ENCODE measurements around the gene CERS5.

CERS5 gene

DNA sequence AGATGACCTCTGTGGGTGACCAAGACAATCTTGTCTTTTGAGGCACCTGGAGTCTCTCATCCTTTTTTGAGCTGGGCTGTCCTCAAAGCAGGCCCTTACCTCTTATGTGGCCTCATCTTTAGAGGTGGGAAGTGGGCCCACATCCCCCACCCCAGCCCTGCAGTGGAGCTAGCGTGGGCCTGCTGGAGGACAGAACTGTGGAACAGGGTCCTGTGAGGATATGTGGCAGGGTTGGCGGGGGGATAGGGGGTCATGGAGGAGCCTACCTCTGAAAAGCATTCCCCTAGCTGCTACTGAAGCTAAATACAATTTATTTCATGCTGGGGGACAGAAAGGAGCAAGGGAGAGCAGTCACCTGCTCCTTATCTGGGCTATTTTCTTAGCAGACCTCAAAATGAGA is 63.8 kb downstream of the CERS5 start:
- ChIA-PET POLR2A (interaction anchor here (2.4 kb wide), 1 partner anchor 9 kb away, joined by 11 read pairs; the partner anchor contains the start of gene COX14), CTCF (interaction anchor here (0.6 to 8.9 kb wide), 10 partner anchors 7 to 136 kb away, joined by 3 to 109 read pairs (median 6); partner anchors contain the start of genes CERS5, COX14 and SMARCD1)
- TF ChIP-seq, protein P1, sequence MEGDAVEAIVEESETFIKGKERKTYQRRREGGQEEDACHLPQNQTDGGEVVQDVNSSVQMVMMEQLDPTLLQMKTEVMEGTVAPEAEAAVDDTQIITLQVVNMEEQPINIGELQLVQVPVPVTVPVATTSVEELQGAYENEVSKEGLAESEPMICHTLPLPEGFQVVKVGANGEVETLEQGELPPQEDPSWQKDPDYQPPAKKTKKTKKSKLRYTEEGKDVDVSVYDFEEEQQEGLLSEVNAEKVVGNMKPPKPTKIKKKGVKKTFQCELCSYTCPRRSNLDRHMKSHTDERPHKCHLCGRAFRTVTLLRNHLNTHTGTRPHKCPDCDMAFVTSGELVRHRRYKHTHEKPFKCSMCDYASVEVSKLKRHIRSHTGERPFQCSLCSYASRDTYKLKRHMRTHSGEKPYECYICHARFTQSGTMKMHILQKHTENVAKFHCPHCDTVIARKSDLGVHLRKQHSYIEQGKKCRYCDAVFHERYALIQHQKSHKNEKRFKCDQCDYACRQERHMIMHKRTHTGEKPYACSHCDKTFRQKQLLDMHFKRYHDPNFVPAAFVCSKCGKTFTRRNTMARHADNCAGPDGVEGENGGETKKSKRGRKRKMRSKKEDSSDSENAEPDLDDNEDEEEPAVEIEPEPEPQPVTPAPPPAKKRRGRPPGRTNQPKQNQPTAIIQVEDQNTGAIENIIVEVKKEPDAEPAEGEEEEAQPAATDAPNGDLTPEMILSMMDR (IDR thresholded peaks at IDR 0.05; ENCODE audit: control extremely low read depth, extremely low read depth, low read depth, missing control alignments) = no peak
- DNase-seq (ENCODE audit: extremely low spot score) = no peak

DNA sequence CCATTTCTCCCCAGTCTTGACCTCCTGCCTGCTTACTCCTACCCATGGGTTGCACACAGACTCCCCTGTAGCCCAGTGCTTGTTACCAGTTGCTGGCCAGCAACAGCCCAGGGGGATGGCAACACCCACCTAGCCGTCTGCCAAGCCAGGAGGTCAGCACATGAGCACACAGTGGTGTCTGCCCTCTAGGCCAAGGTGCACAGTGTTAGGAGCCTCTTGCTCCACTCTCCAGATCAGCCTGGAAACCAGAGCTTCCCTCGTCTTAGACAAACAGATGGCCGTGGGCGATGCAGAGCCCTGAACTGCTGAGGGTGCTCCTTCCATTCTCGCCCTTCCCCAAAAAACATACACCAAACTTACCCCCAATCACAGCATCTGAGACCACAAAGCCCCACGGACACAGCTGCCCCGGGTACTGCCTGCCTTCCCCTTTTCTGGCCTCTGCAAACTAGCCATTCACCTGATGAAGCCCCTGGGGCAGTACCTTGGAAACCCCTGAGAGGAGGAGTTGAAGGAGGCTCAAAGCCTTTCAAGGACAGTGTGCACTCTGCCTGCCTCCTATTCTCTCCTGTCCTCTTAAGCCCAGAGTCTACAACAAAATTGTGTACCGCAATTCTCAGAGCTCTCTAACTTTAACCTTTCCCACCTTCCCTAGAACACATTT is 64.4 kb downstream of the CERS5 start:
- CTCF ChIA-PET = interaction anchor here (0.9 to 8.9 kb wide), 10 partner anchors 8 to 136 kb away, joined by 3 to 109 read pairs (median 6); partner anchors contain the start of genes CERS5, COX14 and SMARCD1
- no peak for DNase-seq (ENCODE audit: extremely low spot score)
- POLR2A ChIA-PET = interaction anchor here (2.4 kb wide), 1 partner anchor 10 kb away, joined by 11 read pairs; the partner anchor contains the start of gene COX14
- TF ChIP-seq, protein P1 (IDR thresholded peaks at IDR 0.05; ENCODE audit: control extremely low read depth, extremely low read depth, low read depth, missing control alignments) = no peak

DNA sequence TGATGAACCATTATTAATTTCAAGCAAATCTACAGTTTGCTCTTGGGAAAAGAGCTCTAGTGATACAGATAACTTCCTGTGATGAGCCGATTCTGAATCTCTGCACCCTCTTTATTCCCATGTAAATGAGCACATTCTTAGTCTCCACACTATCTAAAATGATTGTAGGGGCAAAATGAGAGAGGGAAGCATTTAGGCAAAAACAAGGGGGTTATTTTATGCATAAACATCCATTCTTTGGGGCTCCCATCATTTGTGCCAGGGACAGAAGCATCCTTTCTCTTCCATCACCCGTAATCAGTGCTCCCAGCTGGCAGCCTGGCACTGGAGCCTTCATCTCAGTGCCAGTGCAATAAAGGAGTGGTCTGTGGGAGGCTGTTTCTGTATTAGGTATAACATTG is 65.0 kb downstream of the CERS5 start:
- ChIA-PET POLR2A (interaction anchor here (2.4 kb wide), 1 partner anchor 10 kb away, joined by 11 read pairs; the partner anchor contains the start of gene COX14), CTCF (interaction anchor here (2.1 to 8.9 kb wide), 5 partner anchors 8 to 135 kb away, joined by 4 to 109 read pairs (median 7); partner anchors contain the start of genes CERS5, COX14 and SMARCD1)
- DNase-seq (ENCODE audit: extremely low spot score) = no peak
- TF ChIP-seq, protein P1 (IDR thresholded peaks at IDR 0.05; ENCODE audit: control extremely low read depth, extremely low read depth, low read depth, missing control alignments) = no peak

DNA sequence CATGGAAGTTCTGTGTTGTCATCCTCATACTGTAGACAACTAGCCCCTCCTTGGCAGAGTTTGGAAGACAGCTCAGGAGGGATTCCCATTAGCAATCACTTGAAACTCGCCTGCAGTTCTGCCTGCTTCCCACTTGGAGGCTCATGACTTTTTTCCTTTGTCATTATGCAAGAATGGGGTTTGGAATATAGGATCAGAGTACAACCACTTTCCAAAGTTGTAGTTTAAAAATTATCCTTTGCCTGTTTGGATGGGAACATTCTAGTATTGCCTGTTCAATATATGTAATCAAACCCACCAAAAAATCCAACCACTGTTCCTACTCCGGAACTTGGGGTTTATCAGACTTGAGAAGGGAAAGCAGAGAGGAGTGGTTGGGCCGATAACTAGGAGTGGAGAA is 65.5 kb downstream of the CERS5 start:
- TF ChIP-seq, protein P1 (IDR thresholded peaks at IDR 0.05; ENCODE audit: control extremely low read depth, extremely low read depth, low read depth, missing control alignments) = no peak
- no peak for DNase-seq (ENCODE audit: extremely low spot score)
- ChIA-PET POLR2A (no interaction called here), CTCF (interaction anchor here (2.8 to 8.9 kb wide), 3 partner anchors 9 to 16 kb away, joined by 7 to 109 read pairs (median 34); partner anchors contain the start of genes COX14 and SMARCD1)

DNA sequence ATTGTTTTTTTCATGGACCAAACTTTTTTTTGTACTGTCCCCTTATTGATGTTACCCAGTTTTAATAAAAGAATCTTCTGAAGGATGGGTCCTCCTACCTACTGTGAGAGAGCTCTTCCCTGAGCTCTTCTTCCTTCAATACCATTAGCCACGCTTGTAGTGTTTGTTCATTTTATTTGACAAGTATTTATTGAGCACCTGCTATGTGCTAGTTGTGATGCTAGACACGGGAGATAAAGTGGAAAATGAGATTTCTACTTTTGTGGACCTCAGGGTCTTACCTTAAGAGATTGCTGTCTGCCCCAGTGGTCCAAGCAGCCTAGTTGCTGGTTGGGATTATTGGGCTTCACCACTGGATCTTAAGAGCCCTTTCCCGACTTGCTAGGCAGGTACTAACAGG is 66.6 kb downstream of the CERS5 start:
- TF ChIP-seq, protein P1 (IDR thresholded peaks at IDR 0.05; ENCODE audit: control extremely low read depth, extremely low read depth, low read depth, missing control alignments) = no peak
- ChIA-PET POLR2A (interaction anchor here (0.5 to 0.7 kb wide), 2 partner anchors 14 to 22 kb away, joined by 3 read pairs; no protein-coding TSS in a partner anchor), CTCF (interaction anchor here (1.3 to 8.9 kb wide), 3 partner anchors 10 to 15 kb away, joined by 4 to 109 read pairs (median 34); partner anchors contain the start of genes COX14 and SMARCD1)

DNA sequence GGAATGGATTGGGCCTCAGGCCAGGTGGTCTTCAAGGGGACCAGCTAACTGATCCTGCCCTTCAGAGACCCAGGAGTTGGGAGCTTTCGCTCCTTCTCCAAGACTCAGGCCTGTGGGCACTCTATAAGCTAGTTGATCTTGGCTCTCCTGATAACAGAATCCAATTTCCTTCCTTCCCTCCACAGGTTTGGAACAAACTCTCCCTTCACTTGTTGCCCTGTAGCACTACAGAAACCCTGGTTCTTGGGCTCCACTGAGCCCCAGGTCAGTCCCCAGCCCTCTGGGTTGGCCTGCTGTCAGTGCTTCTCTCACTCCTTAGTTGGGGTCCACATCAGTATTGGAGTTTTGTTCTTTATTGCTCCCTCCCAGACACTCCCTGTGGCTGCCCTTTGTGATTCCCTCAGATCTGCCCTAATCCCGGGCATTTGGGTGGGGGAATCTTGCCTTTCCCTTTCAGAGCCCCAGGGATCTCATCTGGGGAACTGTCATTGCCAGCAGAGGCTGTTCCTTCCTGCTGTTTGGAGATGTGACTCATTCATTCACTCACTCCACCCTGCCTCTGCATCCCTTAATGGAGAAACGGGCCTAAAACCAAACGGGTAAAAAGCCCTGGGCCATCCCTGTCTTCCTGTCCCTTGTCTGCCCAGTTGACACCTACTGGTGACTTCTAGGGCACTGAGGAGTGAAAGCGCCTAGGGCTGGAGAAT is 67.7 kb downstream of the CERS5 start:
- ChIA-PET POLR2A (no interaction called here), CTCF (interaction anchor here (5.3 to 8.9 kb wide), 2 partner anchors 11 kb away, joined by 34 to 109 read pairs; partner anchors contain the start of gene COX14)
- DNase-seq (ENCODE audit: extremely low spot score) = no peak
- TF ChIP-seq, protein P1 (IDR thresholded peaks at IDR 0.05; ENCODE audit: control extremely low read depth, extremely low read depth, low read depth, missing control alignments) = no peak

More for the DNA sequence above, 66.6 kb downstream of the CERS5 start:
- no peak for DNase-seq (ENCODE audit: extremely low spot score)
